Panc1 (cell line): ENCODE results near the gene EPHA7.

Experiments used
- CTCF ChIP-seq: fragments of 450-650 bp; IDR thresholded peaks from 2 replicates; pipeline ENCODE4 v1.5.1; 2017; ENCODE audit warnings: mild to moderate bottlenecking
- POLR2AphosphoS5 ChIP-seq: IDR thresholded peaks from 2 replicates; pipeline ENCODE4 v1.6.1; 2012; ENCODE audit warnings: mild to moderate bottlenecking, low read depth, low read length, moderate library complexity
- REST ChIP-seq, 2 experiments: IDR thresholded peaks; 2 replicates each; pipeline ENCODE4 v1.6.1; 2011 to 2012; ENCODE audit warnings: low read depth in 2 of 2, control low read depth in 1 of 2, low read length in 1 of 2, mild to moderate bottlenecking in 1 of 2, moderate library complexity in 1 of 2; ENCODE audit not compliant: insufficient read depth in 1 of 2
- SIN3A ChIP-seq: IDR thresholded peaks from 2 replicates; pipeline ENCODE4 v1.6.1; 2012; ENCODE audit warnings: low read depth, mild to moderate bottlenecking, low read length, moderate library complexity, borderline replicate concordance; ENCODE audit not compliant: insufficient read depth

GRCh38 chr6:93193868-93194267 lies 225.5 kb downstream of the EPHA7 start:
- no peak for TF ChIP-seq CTCF
- no peak for TF ChIP-seq POLR2AphosphoS5
- TF ChIP-seq REST (IDR thresholded peaks at IDR 0.05; ENCODE audit: insufficient read depth in 1 of 2, low read depth in 2 of 2, low read length in 1 of 2), result no peak
- TF ChIP-seq SIN3A, result no peak
